Measurements from ENCODE around the gene GIPC2.
A peak's percentile ranks its signal among the peaks of the same experiment; 100 is the strongest.
"Not testable (repeated sequence)": the region's sequence is repeated elsewhere in the genome, so short reads cannot be mapped to it uniquely, and the experiment has no call there.

The GIPC2 gene, protein sequence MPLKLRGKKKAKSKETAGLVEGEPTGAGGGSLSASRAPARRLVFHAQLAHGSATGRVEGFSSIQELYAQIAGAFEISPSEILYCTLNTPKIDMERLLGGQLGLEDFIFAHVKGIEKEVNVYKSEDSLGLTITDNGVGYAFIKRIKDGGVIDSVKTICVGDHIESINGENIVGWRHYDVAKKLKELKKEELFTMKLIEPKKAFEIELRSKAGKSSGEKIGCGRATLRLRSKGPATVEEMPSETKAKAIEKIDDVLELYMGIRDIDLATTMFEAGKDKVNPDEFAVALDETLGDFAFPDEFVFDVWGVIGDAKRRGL

DNA sequence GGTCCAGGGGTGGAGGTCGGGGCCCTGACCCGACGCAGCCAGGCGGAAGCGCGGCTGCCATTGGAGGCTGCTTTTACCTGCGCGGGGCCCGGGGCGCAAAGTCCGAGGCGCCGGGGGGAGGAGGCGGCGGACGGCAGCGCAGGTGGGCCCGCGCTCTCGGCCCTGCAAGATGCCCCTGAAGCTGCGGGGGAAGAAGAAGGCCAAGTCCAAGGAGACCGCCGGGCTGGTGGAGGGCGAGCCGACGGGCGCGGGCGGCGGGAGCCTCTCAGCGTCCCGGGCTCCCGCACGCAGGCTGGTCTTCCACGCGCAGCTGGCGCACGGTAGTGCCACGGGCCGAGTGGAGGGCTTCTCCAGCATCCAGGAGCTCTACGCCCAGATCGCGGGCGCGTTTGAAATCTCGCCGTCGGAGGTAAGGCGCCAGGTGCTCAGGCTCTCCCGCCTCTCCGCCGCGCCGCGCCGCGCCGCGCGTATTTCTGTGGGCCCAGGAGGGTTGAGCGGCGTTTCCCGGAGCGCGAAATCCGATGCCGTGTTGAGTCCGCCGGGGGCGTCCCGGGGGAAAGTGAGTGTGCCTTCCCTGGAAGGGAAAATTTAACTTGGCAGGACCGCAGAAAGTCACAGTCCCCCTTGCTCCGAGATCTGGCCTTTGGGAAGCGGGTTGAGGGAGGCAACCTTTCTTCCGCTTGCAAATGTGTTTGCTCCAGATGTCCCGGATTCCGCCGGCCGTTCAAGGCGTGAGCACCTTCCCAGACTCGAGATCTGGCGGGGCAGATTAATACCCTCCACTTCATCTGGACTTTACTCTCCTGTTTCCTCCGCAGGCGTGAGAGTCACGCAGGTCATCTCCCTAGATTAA, at the start of gene GIPC2:
TSS of gene GIPC2 (plus strand) at position 41 of the 853 bp plus-strand sequence. CDS start at position 170, 129 bp downstream.
- no peak for DNase-seq

DNA sequence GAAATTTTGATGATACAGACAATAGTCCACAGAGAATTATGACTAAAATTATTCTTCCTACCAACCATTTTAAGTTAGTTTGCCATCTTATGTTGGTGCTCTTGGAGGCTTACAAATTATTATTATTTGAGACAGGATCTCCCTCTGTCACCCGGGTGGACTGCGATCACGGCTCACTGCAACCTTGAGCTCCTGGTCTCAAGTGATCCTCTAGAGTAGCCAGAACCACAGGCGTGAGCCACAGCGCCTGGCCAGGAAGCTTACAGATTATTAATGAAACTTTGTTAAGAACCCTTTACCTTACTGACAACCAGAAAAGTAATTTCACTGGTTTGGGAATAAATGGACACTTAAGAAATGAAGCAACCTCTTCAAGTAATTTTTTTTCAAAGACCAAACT, 49.0 kb upstream of the GIPC2 start:
- DNase-seq: no peak

DNA sequence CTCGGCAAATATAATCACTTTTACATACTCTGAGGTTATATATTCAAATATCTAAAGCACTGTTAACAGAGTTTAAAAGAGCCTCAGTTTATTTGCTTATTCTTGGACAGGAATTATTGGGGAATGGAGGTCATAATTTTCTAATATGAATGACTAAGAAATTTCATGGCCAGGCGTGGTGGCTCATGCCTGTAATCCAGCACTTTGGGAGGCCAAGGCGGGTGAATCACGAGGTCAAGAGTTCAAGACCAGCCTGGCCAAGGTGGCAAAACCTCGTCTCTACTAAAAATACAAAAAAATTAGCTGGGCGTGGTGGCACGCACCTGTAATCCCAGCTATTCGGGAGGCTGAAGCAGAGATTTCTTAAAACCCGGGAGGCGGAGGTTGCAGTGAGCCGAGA, 45.2 kb upstream of the GIPC2 start:
- not testable (repeated sequence) for DNase-seq

DNA sequence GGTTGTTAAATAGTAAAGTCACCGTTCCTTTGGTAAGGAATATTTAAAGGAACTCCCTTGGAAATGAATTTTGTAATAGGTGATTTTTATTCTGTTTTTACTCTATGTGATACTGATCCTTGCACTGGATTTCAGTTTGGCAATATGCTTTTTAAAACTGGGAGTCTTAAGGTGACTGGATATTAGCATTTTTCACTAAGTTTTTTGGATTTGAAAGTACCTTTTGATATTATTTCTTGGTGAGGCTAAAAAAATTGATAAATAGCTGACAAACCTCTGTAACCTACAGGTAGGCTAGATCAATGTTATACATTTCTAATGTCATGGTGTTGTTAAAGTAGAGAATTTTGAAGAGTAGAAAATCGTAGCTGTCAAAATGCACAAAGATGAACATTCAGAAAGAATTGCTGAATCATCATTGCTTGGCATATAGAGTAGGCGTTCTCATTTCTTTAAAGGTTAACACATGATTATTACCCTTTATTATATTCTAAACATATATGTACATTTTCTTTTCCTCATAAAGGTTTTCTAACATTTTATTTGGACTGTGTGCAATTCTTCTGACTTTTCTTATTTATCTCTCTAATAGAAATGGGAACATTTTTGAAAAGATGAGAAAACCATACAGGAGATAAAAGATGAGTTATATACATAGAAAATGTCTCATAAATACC, 42.6 kb upstream of the GIPC2 start:
- DNase-seq: no peak

DNA sequence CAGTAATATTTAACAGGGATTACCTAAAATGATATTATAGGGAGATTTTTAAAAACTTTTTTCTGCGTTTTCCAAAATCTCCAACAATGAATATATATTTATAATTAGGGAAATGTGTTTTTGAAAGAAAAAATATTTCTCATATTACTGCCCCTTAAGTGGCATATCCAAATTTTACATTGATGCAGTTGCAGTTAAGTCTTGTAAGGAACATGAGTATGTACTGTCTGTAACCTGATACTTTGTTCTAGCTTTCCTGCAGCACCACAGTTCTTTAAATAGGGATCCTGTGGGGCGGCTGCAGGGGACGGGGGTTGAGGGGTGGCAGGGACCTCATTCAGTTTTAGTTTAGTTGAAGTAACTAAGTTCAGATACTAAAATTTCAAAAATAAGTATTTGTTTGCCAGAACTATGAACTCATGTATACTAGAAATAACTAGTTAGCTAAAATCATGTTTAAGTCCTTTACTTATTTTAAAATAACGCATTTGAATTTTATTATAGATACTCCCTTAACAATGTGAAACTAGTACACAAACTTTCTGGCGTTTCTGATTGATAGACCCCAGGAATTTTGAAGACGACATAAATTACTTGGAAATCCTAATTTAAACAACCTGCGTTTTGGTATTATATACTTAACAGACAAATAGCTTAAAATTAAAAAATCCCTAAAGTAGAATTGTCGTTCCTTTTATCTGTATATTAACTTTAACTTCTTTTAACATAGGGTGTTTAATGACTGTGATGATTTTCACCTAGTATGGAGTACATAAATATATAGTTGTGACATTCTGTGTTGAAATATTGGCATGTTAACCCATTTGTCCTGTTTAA, 41.7 kb upstream of the GIPC2 start:
- peak; percentile 4 for DNase-seq

DNA sequence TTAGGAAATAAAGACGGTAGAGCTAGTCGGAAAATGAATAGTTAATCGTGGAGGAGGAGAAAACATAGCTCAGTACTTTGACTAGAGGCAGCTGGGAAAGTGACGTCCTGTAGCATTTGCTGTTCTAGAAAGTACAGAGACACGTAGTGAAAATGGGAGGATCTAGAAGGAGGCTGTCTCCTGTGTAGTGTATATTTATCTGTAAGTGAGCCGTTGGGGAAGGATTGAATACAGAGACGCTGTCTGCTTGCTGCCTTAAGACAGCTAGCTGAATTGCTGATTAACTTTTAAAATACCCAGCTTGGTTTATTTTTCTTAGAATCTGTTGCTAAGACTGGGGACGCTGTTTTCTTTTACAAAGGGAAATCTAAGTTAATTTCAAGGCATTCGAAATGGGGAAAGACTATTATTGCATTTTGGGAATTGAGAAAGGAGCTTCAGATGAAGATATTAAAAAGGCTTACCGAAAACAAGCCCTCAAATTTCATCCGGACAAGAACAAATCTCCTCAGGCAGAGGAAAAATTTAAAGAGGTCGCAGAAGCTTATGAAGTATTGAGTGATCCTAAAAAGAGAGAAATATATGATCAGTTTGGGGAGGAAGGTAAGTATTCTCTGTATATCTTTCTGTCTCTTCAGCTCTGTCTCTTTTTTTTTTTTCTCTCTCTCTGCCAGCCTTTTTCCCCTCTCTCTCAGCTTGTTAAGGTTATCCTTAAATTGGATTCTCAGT, 40.9 kb upstream of the GIPC2 start, which contains the start of gene DNAJB4:
TSS of gene DNAJB4 (plus strand) at position 221 of the 729 bp plus-strand sequence. CDS start at position 393, 172 bp downstream.
- DNase-seq: peak; percentile 78

DNA sequence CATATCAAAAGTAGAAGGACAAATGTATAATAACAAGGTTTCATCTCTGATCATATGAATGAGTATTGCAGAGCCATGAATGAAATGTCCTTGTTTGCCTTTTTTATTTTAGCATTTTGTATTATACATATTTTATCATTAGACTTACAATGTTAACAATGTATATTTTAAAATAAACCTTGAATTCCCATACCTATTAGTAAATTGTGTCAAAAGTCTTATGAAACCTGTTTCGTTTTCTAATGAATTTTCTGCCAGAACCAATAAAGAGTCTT, 40.4 kb upstream of the GIPC2 start:
- DNase-seq: no peak

DNA sequence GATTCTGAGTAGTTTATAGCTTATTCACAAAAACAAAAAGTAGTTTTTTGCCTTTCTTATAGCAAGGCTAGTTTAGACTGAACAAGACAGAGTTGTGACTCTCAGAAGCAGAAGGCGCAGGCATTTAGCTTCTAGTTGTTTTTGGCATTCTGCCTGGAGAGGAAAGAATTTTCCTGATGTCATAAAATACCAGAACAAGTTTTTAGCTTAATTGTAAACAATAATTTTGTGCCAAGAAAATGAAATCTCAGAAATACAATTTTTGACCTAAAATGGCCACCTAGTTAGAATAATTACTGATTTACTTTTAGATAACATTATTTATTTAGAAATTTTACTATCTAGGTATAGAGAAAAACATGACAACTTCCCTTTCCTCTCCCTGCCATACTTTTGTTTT, 40.0 kb upstream of the GIPC2 start:
- DNase-seq: peak; percentile 20

DNA sequence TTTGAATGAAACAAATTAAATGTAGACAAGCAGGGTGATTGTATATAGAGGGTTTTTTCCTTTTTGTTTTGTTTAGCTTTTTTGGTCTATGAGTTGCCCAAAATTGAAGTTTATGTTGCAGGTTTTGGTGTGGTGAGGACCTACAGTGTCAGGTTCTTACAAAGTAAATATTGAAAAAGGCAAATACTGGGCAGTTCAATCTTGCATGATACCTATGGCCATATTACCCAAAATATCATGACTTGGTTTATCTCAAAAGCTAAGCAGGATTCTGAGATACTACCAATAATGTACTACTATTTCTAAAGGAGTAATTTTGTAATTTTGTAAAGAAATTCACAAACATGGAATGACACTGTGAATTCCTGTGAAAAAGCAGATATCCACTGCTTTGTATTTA, 39.2 kb upstream of the GIPC2 start:
- DNase-seq: no peak

DNA sequence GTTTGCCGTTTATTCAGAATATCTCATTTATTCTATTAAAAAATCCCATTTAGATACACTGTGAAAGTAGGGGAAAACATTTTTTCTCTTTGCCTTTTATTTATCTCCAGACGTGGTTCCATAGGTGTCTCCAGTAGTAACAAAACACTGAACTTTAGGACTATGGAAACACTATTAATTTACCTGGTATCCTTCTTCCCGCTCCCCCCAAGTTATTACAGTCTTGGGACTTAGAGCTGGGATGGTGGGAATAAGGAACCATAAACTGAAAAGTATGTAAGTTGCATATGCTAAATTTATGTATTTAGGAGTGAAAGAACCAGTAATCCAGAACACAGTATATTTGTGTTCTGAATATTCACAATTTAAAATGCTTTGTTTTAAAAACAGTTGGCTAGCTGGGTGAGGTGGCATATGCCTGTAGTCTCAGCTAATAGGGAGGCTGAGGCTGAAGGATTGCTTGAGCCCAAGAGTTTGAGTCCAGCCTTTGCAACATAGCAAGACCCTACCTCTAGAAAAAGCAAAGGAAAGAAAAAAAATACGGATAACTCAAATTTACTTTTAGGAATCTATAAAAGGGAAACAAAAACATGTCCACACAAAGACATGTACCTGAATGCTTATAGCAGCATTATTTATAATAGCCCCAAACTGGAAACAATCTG, 38.0 kb upstream of the GIPC2 start:
- DNase-seq: no peak

DNA sequence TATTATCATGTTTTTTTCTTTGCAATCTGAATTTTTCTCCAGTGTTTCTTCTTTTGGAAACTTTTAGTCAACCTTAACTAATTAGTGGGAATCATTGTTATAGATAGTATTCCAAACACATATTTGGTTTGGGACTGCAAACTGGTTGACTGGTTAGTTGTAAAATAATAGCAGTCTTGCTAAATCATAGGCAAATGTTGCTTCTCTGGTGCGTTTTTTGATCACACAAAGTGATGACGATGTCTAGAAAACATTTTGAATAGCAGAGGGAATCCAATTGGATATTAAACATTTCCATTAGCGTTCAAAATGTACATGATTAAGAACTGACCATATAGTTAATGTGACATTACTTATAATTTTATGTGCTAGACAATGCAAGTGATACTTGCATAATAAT, 36.5 kb upstream of the GIPC2 start:
- DNase-seq: no peak

DNA sequence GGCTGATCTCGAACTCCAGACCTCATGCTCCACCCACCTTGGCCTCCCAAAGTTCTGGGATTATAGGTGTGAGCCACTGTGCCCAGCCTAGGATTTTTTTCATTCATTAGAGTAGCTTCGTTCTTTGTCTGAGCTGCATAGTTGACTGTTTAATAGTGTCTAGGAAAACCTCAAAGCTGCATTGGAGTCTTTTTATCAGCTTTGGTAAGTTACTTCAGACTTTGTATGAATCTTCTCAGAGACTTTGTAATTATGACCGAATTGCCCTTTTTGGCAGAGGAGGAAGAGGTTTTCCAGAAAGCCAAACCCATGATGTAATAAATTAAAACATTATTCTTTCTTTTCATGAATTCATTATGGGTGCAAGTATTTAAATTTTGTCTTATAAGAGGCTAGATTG, 35.9 kb upstream of the GIPC2 start:
- DNase-seq: no peak

DNA sequence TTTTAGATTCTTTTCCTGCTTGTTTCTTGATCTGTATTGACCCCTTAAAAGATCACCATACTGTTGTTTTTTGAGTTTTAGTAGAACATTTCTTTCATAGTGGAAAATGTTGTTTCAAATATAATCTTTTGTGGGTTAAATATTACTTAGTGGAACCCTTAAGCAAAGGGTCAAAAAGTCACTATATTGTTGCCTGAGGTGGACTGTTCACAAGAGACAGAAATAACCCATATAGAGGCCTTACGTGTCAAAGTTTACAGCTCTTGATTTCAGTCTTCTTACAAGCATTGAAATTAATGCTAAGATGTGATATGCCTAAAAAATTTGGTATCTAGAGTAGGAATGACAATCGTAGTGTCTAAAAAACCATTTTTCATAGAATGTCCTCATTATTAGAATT, 34.7 kb upstream of the GIPC2 start:
- no peak for DNase-seq

DNA sequence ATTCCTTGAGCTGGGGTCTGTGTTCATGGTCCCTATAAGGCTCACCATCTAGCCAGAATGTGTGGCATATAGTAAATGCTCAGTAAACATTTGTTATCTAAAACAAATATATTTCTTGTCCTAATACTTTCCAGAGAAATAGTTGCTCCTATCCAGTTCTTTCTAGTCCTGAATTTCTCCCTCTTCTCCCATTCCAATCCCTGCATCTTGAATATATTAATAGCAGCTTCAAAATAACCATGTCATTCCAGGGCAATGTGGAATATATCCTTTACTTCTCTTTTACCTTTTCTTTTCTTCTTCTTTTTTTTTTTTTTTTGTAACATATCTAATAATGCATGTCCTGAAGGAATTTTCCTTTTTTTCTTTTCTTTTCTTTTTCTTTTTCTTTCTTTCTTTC, 30.6 kb upstream of the GIPC2 start:
- DNase-seq: no peak

DNA sequence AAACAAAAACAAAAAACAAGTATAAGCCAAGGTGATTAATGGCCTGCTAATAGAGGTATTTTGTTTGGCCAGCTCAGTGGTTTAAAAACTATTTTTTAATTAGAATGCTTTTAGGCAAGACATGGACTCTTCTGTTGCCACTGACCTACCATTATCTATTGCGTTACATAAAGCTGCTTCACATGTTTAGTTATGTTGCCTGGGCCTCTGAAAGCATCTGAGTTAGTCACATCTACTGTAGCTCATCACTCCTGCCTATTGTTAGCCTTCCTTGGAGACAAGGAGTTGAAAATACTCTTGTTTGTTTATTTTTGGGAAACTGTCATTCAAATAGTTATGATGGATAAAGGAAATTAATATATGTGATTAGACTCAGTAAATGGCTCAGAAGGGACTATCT, 26.7 kb upstream of the GIPC2 start:
- no peak for DNase-seq

DNA sequence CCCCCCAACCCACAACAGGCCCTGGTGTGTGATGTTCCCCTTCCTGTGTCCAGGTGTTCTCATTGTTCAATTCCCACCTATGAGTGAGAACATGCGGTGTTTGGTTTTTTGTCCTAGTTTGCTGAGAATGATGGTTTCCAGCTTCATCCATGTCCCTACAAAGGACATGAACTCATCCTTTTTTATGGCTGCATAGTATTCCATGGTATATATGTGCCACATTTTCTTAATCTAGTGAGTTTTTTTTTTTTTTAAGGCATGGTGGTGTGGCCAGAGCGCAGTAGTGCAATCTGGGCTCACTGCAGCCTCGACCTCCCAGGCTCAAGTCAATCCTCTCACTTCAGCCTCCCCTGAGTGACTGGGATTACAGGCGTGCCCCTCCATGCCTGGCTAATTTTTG, 24.6 kb upstream of the GIPC2 start:
- not testable (repeated sequence) for DNase-seq

DNA sequence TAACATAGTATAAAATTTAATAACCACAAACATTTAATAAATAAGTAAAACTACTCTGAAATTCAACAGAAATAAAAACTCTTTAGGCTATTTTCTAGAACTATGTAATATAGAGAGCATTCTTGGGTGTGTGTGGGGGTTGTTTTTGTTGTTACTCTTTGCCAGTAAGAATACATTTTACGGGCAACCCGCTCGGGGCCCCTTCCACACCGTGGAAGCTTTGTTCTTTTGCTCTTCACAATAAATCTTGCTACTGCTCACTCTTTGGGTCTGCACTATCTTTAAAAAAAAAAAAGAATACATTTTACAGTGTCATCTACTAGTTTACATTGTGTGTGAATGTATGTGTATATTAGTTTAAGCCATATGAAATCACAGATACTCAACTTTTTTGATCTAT, 16.0 kb upstream of the GIPC2 start:
- DNase-seq: no peak

DNA sequence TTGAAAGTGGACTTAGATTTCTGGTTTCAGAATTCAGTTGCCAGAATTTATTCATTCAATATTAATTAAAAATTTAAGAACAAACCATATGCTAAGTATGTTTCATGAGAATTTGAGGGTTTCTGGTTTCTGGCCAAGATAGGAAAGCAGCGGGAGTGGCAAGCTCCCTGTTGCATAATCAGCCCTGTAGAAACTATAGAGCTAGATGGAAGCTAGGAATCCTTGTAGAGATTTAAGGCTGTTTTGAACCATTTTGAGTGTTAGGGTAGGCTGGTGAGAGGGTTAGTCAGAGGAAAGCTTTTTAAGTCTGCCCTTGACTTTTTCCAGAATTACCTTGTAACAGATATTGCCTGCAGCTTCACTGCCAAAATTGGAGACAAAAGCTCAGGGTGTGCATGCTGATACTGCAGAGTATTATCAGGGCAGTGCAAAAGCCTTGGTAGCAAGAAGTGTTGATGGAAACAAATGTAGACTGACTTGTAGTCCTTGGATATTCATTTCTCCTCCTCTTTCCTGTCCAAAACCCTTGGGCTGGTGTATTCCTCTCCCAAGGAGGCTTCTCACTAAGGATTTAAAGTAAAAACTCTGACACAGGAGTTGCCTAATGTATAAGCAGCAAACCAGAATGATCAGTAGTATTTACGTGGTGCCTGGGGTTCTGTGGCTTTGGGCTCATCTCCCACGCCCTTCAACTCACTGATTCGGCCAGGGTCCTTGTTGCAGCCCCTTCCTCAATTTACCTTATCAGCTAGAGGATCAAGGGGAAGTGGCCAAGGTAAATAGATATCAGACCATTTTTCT, 12.6 kb upstream of the GIPC2 start:
- no peak for DNase-seq

DNA sequence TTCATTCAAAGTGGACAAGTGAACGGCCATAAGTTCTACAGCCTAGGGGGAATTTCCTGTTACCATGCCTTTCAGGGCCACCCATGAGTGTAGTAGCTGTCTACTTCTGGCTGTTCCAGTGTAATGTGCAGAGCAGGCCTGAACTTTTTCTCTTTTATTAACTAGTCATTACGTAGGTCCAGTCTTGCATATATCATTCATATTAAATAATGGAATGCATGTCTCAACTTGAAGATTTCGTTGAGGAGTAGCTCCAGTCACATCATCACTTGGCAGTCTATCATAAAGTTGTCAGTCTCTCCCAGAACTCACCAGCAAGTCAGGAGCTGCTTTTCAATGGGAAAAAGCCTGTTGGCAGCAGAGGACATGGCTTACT, 12.0 kb upstream of the GIPC2 start:
- no peak for DNase-seq

DNA sequence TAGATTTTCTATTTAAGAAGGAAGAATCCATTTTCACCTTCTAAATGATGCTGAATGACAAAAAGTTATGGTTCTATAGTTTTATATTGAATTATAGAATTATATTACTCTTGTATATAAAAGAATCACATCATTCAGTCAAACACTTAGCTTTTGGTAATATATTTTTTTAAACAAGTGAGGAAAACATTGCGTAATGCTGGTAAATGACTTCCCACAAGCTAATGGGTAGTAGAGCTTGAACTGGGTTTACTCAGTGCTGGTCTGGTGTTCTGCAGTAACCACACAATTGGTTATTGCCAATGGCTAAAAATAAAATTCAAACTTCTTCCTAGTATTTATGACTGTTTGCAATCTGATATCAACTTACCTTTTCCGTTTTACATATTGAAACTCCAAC, 10.6 kb upstream of the GIPC2 start:
- no peak for DNase-seq

DNA sequence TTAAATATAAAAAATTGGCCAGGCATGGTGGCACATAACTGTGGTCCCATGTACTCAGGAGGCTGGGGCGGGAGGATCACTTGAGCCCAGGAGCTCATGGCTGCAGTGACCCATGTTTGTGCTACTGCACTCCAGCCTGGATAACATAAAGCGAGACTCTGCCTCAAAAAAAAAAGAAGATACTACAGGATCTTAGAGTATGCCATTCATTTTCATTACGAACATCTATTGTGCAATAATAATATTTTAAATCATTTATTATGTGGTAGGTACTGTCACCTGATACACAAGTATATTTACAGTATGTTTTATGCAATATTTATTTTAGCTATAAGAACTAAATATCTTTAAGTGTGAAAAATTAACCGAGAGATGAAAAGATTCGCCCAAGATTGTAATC, 9.3 kb upstream of the GIPC2 start:
- no peak for DNase-seq

Measured in NCI-H1048 (cell line).